HG02759 (cell line): ENCODE measurements around the gene WDSUB1.

Experiments used
- ATAC-seq: cut with Tn5 transposase; IDR thresholded peaks from one replicate; pipeline ENCODE4 v1.9.1; 2021; ENCODE audit warnings: mild to moderate bottlenecking, moderate library complexity; ENCODE audit not compliant: unreplicated experiment

The WDSUB1 gene

GRCh38 chr2:159285929-159286708, at the start of gene WDSUB1:
Gene WDSUB1 (minus strand): TSS chr2:159286703. CDS start chr2:159283069, 3,634 bp downstream.
- ATAC-seq, result peak; percentile 37

GRCh38 chr2:159326569-159327255, 40.2 kb upstream of the WDSUB1 start:
- no peak for ATAC-seq

GRCh38 chr2:159322419-159322818, 35.9 kb upstream of the WDSUB1 start:
- ATAC-seq, result no peak

- ATAC-seq, result no peak
Measured at GRCh38 chr2:159317392-159318088, 31.0 kb upstream of the WDSUB1 start.

GRCh38 chr2:159307942-159308341, 21.4 kb upstream of the WDSUB1 start:
- ATAC-seq, result no peak

GRCh38 chr2:159300586-159300985, 14.1 kb upstream of the WDSUB1 start:
- no peak for ATAC-seq

- no peak for ATAC-seq
Measured at GRCh38 chr2:159298967-159299366, 12.5 kb upstream of the WDSUB1 start.

- ATAC-seq, result no peak
Measured at GRCh38 chr2:159297042-159297707, 10.7 kb upstream of the WDSUB1 start.

GRCh38 chr2:159292157-159292556, 5.7 kb upstream of the WDSUB1 start:
- ATAC-seq, result no peak

- no peak for ATAC-seq
Measured at GRCh38 chr2:159290289-159290907, 3.9 kb upstream of the WDSUB1 start.

GRCh38 chr2:159287733-159288132, 1.2 kb upstream of the WDSUB1 start:
- ATAC-seq, result no peak

- peak; percentile 94 for ATAC-seq
Measured at GRCh38 chr2:159286709-159287441, 372 bp upstream of the WDSUB1 start.

GRCh38 chr2:159285433-159285832, 1.1 kb downstream of the WDSUB1 start:
- ATAC-seq, result no peak

- no peak for ATAC-seq
Measured at GRCh38 chr2:159283529-159283928, 3.0 kb downstream of the WDSUB1 start.

- ATAC-seq, result no peak
Measured at GRCh38 chr2:159281002-159281401, 5.5 kb downstream of the WDSUB1 start.

GRCh38 chr2:159279700-159280099, 6.8 kb downstream of the WDSUB1 start:
- no peak for ATAC-seq

GRCh38 chr2:159275111-159275510, 11.4 kb downstream of the WDSUB1 start:
- no peak for ATAC-seq

- ATAC-seq, result no peak
Measured at GRCh38 chr2:159272156-159272555, 14.3 kb downstream of the WDSUB1 start.

GRCh38 chr2:159270744-159271379, 15.6 kb downstream of the WDSUB1 start:
- no peak for ATAC-seq

- ATAC-seq, result no peak
Measured at GRCh38 chr2:159267921-159268320, 18.6 kb downstream of the WDSUB1 start.
